ENCODE data around the gene SNRK. TPM values are rescaled to one million over a fixed set of nuclear protein-coding genes. Genes with fewer than 3 reads are reported as not detected.

The SNRK gene
- total RNA-seq, 2 donors from 2014 or later, result 22.7 to 31.2 TPM

GRCh38 chr3:43388915-43389314 is 102.6 kb downstream of the SNRK start:
- Histone ChIP-seq H3K9me3 (peaks cover 0 to 7% of the 10 kb centered on the region in 2 donors), H3K27ac (peak overlapping the region; percentile 46 to 65), H3K36me3 (no peaks in the 10 kb centered on the region), H3K4me3 (no peak overlapping the region), H3K4me1 (peaks cover 0 to 34% of the 10 kb centered on the region in 2 donors), H3K27me3 (no peaks in the 10 kb centered on the region)
- no peak for DNase-seq (ENCODE audit: low spot score)
- TF ChIP-seq, protein P1, sequence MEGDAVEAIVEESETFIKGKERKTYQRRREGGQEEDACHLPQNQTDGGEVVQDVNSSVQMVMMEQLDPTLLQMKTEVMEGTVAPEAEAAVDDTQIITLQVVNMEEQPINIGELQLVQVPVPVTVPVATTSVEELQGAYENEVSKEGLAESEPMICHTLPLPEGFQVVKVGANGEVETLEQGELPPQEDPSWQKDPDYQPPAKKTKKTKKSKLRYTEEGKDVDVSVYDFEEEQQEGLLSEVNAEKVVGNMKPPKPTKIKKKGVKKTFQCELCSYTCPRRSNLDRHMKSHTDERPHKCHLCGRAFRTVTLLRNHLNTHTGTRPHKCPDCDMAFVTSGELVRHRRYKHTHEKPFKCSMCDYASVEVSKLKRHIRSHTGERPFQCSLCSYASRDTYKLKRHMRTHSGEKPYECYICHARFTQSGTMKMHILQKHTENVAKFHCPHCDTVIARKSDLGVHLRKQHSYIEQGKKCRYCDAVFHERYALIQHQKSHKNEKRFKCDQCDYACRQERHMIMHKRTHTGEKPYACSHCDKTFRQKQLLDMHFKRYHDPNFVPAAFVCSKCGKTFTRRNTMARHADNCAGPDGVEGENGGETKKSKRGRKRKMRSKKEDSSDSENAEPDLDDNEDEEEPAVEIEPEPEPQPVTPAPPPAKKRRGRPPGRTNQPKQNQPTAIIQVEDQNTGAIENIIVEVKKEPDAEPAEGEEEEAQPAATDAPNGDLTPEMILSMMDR (IDR thresholded peaks at IDR 0.05), result no peak

- H3K27me3 ChIP-seq, result no peaks in the 10 kb centered on the region
- H3K27ac ChIP-seq, result peak overlapping the region; percentile 46 to 65
- peaks cover 0 to 41% of the 10 kb centered on the region in 2 donors for H3K4me1 ChIP-seq
- H3K9me3 ChIP-seq, result peaks cover 0 to 7% of the 10 kb centered on the region in 2 donors
- DNase-seq (ENCODE audit: low spot score), result peak; percentile 81
- no peaks in the 10 kb centered on the region for H3K36me3 ChIP-seq
- TF ChIP-seq, protein P1 (IDR thresholded peaks at IDR 0.05), result no peak
- H3K4me3 ChIP-seq, result no peak overlapping the region
Observed at GRCh38 chr3:43389388-43390254, 103.3 kb downstream of the SNRK start.

DNA sequence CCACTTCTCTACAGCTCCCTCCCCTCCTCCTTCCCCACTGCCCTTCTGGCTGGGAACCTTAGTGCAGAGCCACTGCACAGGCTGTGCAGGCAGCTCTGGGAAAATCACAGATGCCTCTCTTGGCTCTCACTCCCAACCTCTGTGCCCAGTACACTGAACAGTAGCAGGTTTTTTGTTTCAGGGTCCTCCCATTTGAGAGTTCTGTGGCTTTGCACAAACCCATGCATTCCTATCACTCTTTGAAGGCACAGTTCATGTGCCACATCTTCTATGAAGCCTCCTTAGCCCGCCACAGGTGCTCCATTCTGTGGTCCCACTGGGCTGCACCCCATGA is 103.9 kb downstream of the SNRK start:
- no peak overlapping the region for H3K4me3 ChIP-seq
- no peak for DNase-seq (ENCODE audit: low spot score)
- H3K27ac ChIP-seq, result peak overlapping the region; percentile 46 to 65
- TF ChIP-seq, protein P1 (IDR thresholded peaks at IDR 0.05), result no peak
- peaks cover 0 to 44% of the 10 kb centered on the region in 2 donors for H3K4me1 ChIP-seq
- no peaks in the 10 kb centered on the region for H3K36me3 ChIP-seq
- H3K9me3 ChIP-seq, result peaks cover 0 to 3% of the 10 kb centered on the region in 2 donors
- H3K27me3 ChIP-seq, result no peaks in the 10 kb centered on the region

GRCh38 chr3:43391621-43392020 is 105.3 kb downstream of the SNRK start:
- H3K36me3 ChIP-seq, result no peaks in the 10 kb centered on the region
- H3K27ac ChIP-seq, result no peak overlapping the region
- TF ChIP-seq, protein P1 (IDR thresholded peaks at IDR 0.05), result no peak
- no peak for DNase-seq (ENCODE audit: low spot score)
- H3K4me3 ChIP-seq, result no peak overlapping the region
- H3K27me3 ChIP-seq, result no peaks in the 10 kb centered on the region
- H3K9me3 ChIP-seq, result no peaks in the 10 kb centered on the region
- H3K4me1 ChIP-seq, result peaks cover 0 to 44% of the 10 kb centered on the region in 2 donors

GRCh38 chr3:43394041-43394554 is 107.8 kb downstream of the SNRK start:
- peak overlapping the region; percentile 37 to 43 for H3K27ac ChIP-seq
- no peak overlapping the region for H3K4me3 ChIP-seq
- no peaks in the 10 kb centered on the region for H3K9me3 ChIP-seq
- DNase-seq (ENCODE audit: low spot score), result peak; percentile 71
- TF ChIP-seq, protein P1 (IDR thresholded peaks at IDR 0.05), result no peak
- no peaks in the 10 kb centered on the region for H3K36me3 ChIP-seq
- H3K4me1 ChIP-seq, result peaks cover 0 to 37% of the 10 kb centered on the region in 2 donors
- no peaks in the 10 kb centered on the region for H3K27me3 ChIP-seq
